KMS-11 (cell line): ENCODE data around the gene CACNB1.

Experiments
- H2AFZ ChIP-seq: fragments of 200-600 bp; sonication (generic); 2 replicates; pipeline ENCODE4 v1.6.1; 2016; ENCODE audit warnings: antibody characterized with exemption, mixed run types, low read depth
- H3K27ac ChIP-seq: fragments of 200-600 bp; sonication (generic); 2 replicates; pipeline ENCODE4 v1.6.1; 2016; ENCODE audit warnings: mild to moderate bottlenecking, mixed run types
- H3K27me3 ChIP-seq: fragments of 200-600 bp; sonication (generic); 2 replicates; pipeline ENCODE4 v1.6.1; 2017; ENCODE audit warnings: mild to moderate bottlenecking, low read depth, mixed run types, moderate library complexity; ENCODE audit not compliant: insufficient read depth
- H3K36me3 ChIP-seq: fragments of 200-600 bp; sonication (generic); 2 replicates; pipeline ENCODE4 v1.6.1; 2017; ENCODE audit warnings: mild to moderate bottlenecking, mixed run types; ENCODE audit not compliant: insufficient read depth
- H3K4me1 ChIP-seq: fragments of 200-600 bp; sonication (generic); 2 replicates; pipeline ENCODE4 v1.6.1; 2016; ENCODE audit warnings: mild to moderate bottlenecking, low read depth, mixed run types; ENCODE audit not compliant: poor library complexity, severe bottlenecking
- H3K4me2 ChIP-seq: fragments of 200-600 bp; sonication (generic); 2 replicates; pipeline ENCODE4 v1.7.0; 2016; ENCODE audit warnings: mild to moderate bottlenecking, mixed run types
- H3K4me3 ChIP-seq: fragments of 200-600 bp; sonication (generic); IDR thresholded peaks from 2 replicates; pipeline ENCODE4 v1.6.1; 2017; ENCODE audit warnings: low read depth, low read length, mixed read lengths; ENCODE audit not compliant: insufficient read depth
- H3K79me2 ChIP-seq: fragments of 200-600 bp; sonication (generic); 2 replicates; pipeline ENCODE4 v1.6.1; 2016; ENCODE audit warnings: low read depth, mixed run types; ENCODE audit not compliant: insufficient read depth
- H3K9ac ChIP-seq: fragments of 200-600 bp; sonication (generic); 2 replicates; pipeline ENCODE4 v1.6.1; 2016; ENCODE audit warnings: mild to moderate bottlenecking, mixed run types
- H4K20me1 ChIP-seq: fragments of 200-600 bp; sonication (generic); 2 replicates; pipeline ENCODE4 v1.6.1; 2016; ENCODE audit warnings: mild to moderate bottlenecking, mixed run types; ENCODE audit not compliant: insufficient read depth
- CTCF ChIP-seq: fragments of 200-600 bp; sonication (generic); conservative IDR thresholded peaks from 2 replicates; pipeline ENCODE4 v1.6.1; 2017; ENCODE audit warnings: low read depth, mild to moderate bottlenecking, antibody characterized with exemption, low read length, moderate library complexity, mixed read lengths

The CACNB1 gene

GRCh38 chr17:39146273-39146672 is 51.2 kb downstream of the CACNB1 start:
- H3K4me3 ChIP-seq = no peak overlapping the region
- no peak for TF ChIP-seq CTCF
- no peak overlapping the region for H3K9ac ChIP-seq
- no peak overlapping the region for H2AFZ ChIP-seq
- H3K4me2 ChIP-seq = no peak overlapping the region
- H4K20me1 ChIP-seq = no peaks in the 10 kb centered on the region
- H3K27ac ChIP-seq = no peak overlapping the region
- H3K27me3 ChIP-seq = peaks cover 9% of the 10 kb centered on the region; the same call in 1 of the 2 replicates
- H3K79me2 ChIP-seq = no peaks in the 10 kb centered on the region
- H3K4me1 ChIP-seq = no peaks in the 10 kb centered on the region
- H3K36me3 ChIP-seq = no peaks in the 10 kb centered on the region

GRCh38 chr17:39145143-39145542 is 52.3 kb downstream of the CACNB1 start:
- no peak overlapping the region for H2AFZ ChIP-seq
- H3K27me3 ChIP-seq = peaks cover 7% of the 10 kb centered on the region; the same call in 1 of the 2 replicates
- no peak overlapping the region for H3K4me2 ChIP-seq
- H3K9ac ChIP-seq = no peak overlapping the region
- no peaks in the 10 kb centered on the region for H4K20me1 ChIP-seq
- no peaks in the 10 kb centered on the region for H3K79me2 ChIP-seq
- no peaks in the 10 kb centered on the region for H3K36me3 ChIP-seq
- H3K4me3 ChIP-seq = no peak overlapping the region
- H3K4me1 ChIP-seq = no peaks in the 10 kb centered on the region
- H3K27ac ChIP-seq = no peak overlapping the region
- no peak for TF ChIP-seq CTCF

- TF ChIP-seq CTCF = no peak
- H2AFZ ChIP-seq = no peak overlapping the region
- no peak overlapping the region for H3K4me3 ChIP-seq
- no peaks in the 10 kb centered on the region for H3K27me3 ChIP-seq
- no peak overlapping the region for H3K27ac ChIP-seq
- H3K79me2 ChIP-seq = no peaks in the 10 kb centered on the region
- no peaks in the 10 kb centered on the region for H4K20me1 ChIP-seq
- H3K36me3 ChIP-seq = no peaks in the 10 kb centered on the region
- no peaks in the 10 kb centered on the region for H3K4me1 ChIP-seq
- no peak overlapping the region for H3K4me2 ChIP-seq
- no peak overlapping the region for H3K9ac ChIP-seq
Observed at GRCh38 chr17:39144416-39144840, 53.0 kb downstream of the CACNB1 start.

GRCh38 chr17:39143552-39144093 is 53.8 kb downstream of the CACNB1 start:
- Histone ChIP-seq H4K20me1 (no peaks in the 10 kb centered on the region), H3K4me3 (no peak overlapping the region), H3K79me2 (no peaks in the 10 kb centered on the region), H2AFZ (no peak overlapping the region), H3K27me3 (no peaks in the 10 kb centered on the region), H3K9ac (no peak overlapping the region), H3K4me2 (no peak overlapping the region), H3K27ac (no peak overlapping the region), H3K4me1 (no peaks in the 10 kb centered on the region), H3K36me3 (no peaks in the 10 kb centered on the region)
- TF ChIP-seq CTCF = no peak
